Dedifferentiated amniotic fluid mesenchymal stem cell (primary cell): ENCODE measurements around the gene DNER.
A peak's percentile ranks its signal among the peaks of the same experiment; 100 is the strongest.
"Not testable (repeated sequence)": the region's sequence is repeated elsewhere in the genome, so short reads cannot be mapped to it uniquely, and the experiment has no call there.

Experiments used
- DNase-seq: peaks from one replicate; pipeline ENCODE4 v3.0.0-alpha.2; 2016; ENCODE audit errors: extremely low spot score

The DNER gene

GRCh38 chr2:229571243-229571642, 143.1 kb downstream of the DNER start:
- no peak for DNase-seq

DNA sequence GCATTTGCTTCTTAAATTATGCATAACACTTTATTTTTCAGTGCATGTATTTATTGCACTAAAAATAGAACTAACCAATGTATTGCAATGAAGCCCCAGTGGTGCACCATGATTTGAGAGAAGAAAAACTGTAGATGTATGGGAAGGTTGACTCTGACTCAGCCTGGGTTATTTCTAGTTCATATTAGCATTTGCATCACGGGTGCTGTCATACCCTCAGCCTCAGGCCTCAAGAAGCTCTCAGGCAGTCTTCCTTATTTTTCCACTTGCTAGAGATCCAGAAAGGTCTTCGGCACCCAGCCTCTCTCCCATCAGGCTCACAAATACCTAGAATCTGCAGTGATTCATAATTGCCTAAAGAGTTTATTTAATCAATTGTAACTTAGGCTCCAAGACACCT, 148.0 kb downstream of the DNER start:
- DNase-seq = no peak

DNA sequence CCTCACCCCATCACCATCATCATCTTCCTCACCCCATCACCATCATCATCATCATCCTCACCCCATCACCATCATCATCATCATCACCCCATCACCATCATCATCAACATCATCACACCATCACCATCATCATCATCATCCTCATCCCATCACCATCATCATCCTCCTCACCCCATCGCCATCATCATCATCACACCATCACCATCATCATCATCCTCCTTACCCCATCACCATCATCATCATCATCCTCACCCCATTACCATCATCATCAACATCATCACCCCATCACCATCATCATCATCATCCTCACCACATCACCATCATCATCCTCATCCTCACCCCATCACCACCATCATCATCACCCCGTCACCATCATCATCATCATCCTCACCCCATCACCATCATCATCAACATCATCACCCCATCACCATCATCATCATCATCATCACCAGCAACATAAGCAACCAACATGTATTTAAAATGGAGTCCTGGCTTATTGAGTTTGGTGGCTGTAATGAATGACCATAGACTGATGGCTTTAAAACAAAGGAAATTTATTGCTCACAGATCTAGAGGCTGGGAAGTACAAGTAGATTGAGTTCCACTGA, 150.0 kb downstream of the DNER start:
- no peak for DNase-seq

DNA sequence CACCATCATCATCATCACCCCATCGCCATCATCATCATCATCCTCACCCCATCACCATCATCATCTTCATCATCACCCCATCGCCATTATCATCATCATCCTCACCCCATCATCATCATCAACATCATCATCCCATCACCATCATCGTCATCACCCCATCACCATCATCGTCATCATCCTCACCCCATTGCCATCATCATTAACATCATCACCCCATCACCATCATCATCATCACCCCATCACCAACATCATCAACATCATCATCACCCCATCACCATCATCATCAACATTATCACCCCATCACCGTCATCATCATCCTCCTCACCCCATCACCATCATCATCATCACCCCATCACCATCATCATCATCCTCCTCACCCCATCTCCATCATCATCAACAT, 151.0 kb downstream of the DNER start:
- DNase-seq = no peak

DNA sequence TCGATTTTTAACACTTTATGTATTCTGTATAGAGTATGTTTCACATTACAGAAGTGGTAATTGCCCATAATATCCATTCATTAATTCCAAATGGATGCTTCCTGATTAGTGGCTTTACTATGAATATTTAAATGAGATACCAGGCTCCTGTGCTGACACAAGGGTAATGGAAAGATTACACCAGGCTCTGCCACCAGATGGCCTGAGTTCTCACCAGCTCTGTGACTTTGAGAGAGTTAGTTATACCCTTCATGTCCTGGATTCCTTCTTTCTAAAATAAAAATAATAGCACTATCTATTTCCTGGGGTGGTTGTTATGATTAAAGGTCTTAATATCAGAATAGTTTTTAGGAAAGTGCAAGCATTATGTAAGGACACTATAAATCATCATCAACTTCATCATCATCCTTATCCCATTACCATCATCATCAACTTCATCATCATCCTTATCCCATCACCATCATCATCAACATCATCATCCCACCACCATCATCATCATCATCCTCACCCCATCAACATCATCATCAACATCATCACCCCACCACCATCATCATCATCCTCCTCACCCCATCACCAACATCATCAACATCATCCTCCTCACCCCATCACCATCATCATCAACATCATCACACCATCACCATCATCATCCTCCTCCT, 151.8 kb downstream of the DNER start:
- no peak for DNase-seq

- DNase-seq = no peak
Observed at GRCh38 chr2:229559986-229560385, 154.4 kb downstream of the DNER start.

GRCh38 chr2:229553091-229553490, 161.3 kb downstream of the DNER start:
- no peak for DNase-seq

- no peak for DNase-seq
Observed at GRCh38 chr2:229543176-229543873, 171.0 kb downstream of the DNER start.

GRCh38 chr2:229539628-229540027, 174.7 kb downstream of the DNER start:
- DNase-seq = no peak

GRCh38 chr2:229531594-229531993, 182.8 kb downstream of the DNER start:
- DNase-seq = no peak

DNA sequence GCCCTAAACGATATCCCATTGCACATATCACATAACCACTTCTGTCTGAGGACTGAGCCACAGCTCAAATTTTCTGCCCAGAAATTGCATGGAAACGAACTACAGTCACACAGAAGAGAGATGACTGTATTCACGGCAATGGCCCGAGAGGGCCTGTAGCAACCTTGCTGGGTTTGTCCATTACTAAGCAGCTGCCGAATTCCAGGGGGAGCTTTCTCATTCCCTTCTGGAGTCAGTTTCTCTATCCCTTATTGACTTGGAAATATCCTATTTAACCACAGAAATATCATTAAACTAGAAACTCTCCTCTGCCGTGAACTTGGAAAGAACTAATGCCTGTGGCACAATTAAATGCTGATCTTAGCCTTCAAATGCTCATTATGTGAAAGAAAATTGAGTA, 183.9 kb downstream of the DNER start:
- DNase-seq = no peak

- no peak for DNase-seq
Observed at GRCh38 chr2:229528846-229529245, 185.5 kb downstream of the DNER start.

GRCh38 chr2:229526951-229527350, 187.4 kb downstream of the DNER start:
- peak; percentile 20 for DNase-seq

- DNase-seq = no peak
Observed at GRCh38 chr2:229524799-229525198, 189.6 kb downstream of the DNER start.

DNA sequence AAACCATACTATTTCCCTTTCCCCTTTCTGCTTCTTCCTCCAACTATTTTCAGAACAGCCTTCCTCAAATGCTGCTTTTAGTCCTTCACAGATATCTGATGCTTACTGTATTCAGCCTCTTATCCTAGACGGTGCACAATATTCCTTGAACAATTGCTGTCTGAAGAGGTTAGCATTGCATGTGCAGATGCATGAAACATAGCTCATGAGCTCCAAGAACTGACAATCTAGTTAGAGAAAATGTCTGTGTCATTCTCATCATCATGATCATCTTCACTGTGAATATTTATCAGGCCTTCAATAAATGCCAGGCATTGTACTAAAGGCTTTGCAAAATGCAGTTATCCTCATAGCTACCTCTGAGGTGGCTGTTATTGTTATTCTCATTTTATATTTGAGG, 190.7 kb downstream of the DNER start:
- DNase-seq = no peak

GRCh38 chr2:229521576-229521975, 192.8 kb downstream of the DNER start:
- DNase-seq = no peak

DNA sequence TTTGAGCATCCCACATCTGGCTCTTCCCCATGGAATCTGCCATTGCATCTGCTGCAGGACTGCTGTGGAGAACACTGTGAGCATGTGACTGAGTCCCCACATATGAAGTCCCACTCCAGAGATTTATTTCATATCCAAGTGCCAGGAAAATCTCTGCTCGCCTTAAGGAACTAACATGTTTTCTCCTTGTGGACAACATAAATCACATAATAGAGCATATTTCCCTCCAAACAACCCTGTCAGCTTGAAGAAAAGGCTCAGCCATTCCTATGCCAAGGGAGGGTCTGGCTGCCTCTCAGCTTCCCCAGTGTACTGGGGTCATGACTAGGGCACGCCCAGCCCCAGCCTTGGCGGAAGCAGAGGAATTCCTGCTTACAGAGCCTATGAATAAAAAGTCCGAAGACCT, 193.7 kb downstream of the DNER start:
- DNase-seq = no peak

- DNase-seq = no peak
Observed at GRCh38 chr2:229519655-229520430, 194.5 kb downstream of the DNER start.

DNA sequence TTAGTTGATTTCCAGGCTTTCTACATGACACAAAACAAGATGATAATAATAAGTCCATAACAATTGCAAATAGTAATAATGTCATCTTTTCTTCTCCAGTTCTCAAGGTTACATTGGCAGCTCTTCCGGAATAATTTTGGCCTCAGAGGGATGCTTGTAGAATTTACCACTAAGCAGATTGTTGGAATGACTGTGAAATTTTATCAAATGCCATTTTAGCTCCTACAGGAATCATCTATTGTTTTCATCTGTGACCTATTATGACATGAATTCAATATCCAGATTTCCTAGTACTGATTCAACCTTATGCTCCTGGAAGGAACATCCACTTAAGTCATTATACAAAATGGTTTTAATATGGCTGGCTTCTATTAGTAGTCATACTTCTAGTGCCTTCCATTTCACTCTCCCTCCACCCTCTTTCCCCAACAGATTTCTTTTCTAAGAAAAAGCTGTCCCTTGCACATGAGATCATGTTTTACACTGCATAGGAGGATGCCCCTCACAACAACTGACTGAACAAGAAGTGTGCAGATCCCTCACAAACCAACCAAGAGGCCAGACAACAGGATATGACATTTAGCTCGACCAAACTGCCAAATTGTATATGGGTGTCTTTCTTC, 200.0 kb downstream of the DNER start:
- DNase-seq = no peak

DNA sequence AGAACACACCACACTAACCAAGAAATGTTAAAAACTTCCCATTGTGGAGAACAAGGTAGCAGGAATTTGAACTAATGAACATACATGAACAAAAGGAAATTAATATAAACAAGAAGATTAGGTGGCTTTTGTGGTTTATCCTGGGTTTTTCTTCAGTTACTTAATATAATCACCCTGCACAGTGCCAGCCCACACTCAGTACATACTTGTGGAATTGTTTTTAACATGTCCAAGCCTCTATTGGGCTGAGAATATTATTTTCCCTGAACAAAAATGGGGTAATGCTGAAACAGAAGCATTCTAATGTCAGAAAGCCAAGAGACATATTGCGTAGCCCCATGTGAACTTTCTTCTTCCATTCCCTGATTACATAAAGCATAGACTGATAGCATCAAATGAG, 202.8 kb downstream of the DNER start:
- no peak for DNase-seq

GRCh38 chr2:229506699-229507098, 207.7 kb downstream of the DNER start:
- not testable (repeated sequence) for DNase-seq
